B cell (primary cell): ENCODE data around the gene PEBP1. TPM values are rescaled to one million over a fixed set of nuclear protein-coding genes. Genes with fewer than 3 reads are reported as not detected.

Source experiments
- ATAC-seq: fragments of 200-7000 bp; cut with Tn5 transposase; one replicate; pipeline ENCODE4 v1.10.0; 2021; ENCODE audit warnings: low read depth, mild to moderate bottlenecking, moderate number of reproducible peaks, moderate library complexity
- CTCF ChIA-PET: fragments of 350-600 bp; sonication (Branson Sonifier 250); formaldehyde crosslinking; loops from one replicate; lab custom pipeline; 2021; ENCODE audit warnings: antibody characterized with exemption, inconsistent platforms; lab: Charles Lee
- POLR2A ChIA-PET: fragments of 350-600 bp; sonication (Branson Sonifier 250); formaldehyde crosslinking; loops from one replicate; lab custom pipeline; 2021; ENCODE audit warnings: antibody characterized with exemption; lab: Charles Lee
- DNase-seq: peaks from one replicate; pipeline ENCODE4 v3.0.0; 2013
- H2AFZ ChIP-seq: 2 replicates; pipeline ENCODE4 v1.6.1; 2012; ENCODE audit warnings: mild to moderate bottlenecking, low read depth, low read length; ENCODE audit not compliant: insufficient read depth, poor library complexity, severe bottlenecking
- H3K27ac ChIP-seq, 2 donors: 1 replicate in 1 of 2; 2 replicates in 1 of 2; pipeline ENCODE4 v1.5.1; 2012 to 2013; ENCODE audit warnings: low read length in 2 of 2, mild to moderate bottlenecking in 2 of 2, moderate library complexity in 1 of 2
- H3K27me3 ChIP-seq, 4 experiments: fragments of 200-600 bp in 1 of 4; sonication (generic) in 1 of 4; replicated peaks in 1 of 4; 1 replicate in 2 of 4; 2 replicates in 2 of 4; pipeline versions ENCODE4 v1.6.1 to v1.7.0; 2013 to 2016; ENCODE audit warnings: low read length in 3 of 4, mild to moderate bottlenecking in 2 of 4, mixed read lengths in 1 of 4, moderate library complexity in 1 of 4; ENCODE audit not compliant: insufficient read depth in 4 of 4, control insufficient read depth in 3 of 4; ENCODE audit errors: control extremely low read depth in 1 of 4
- H3K36me3 ChIP-seq, 2 experiments: replicated peaks in 1 of 2; 1 replicate in 1 of 2; 2 replicates in 1 of 2; pipeline versions ENCODE4 v1.6.1 to v1.7.1; 2013; ENCODE audit warnings: low read length in 1 of 2; ENCODE audit not compliant: insufficient read depth in 2 of 2, control insufficient read depth in 1 of 2; ENCODE audit errors: control extremely low read depth in 1 of 2, extremely low read depth in 1 of 2
- H3K4me1 ChIP-seq, 2 donors: fragments of 200-600 bp in 1 of 2; sonication (generic) in 1 of 2; 1 replicate in 1 of 2; 2 replicates in 1 of 2; pipeline versions ENCODE4 v1.5.1 to v1.6.1; 2013 to 2017; ENCODE audit warnings: low read length in 2 of 2; ENCODE audit not compliant: control insufficient read depth in 2 of 2, insufficient read depth in 2 of 2
- H3K4me2 ChIP-seq: replicated peaks from 2 replicates; pipeline ENCODE3; 2012; ENCODE audit warnings: mild to moderate bottlenecking, low read depth, low read length; ENCODE audit not compliant: poor library complexity, severe bottlenecking
- H3K4me3 ChIP-seq, 5 experiments: fragments of 200-600 bp in 1 of 5; sonication (generic) in 1 of 5; 1 replicate in 3 of 5; 2 replicates in 2 of 5; pipeline versions ENCODE4 v1.5.1 to v1.7.0; 2011 to 2016; ENCODE audit warnings: low read length in 4 of 5, mild to moderate bottlenecking in 4 of 5, low read depth in 2 of 5, control low read depth in 1 of 5, moderate library complexity in 1 of 5; ENCODE audit not compliant: insufficient read depth in 1 of 5; ENCODE audit errors: control extremely low read depth in 1 of 5, extremely low read depth in 1 of 5
- H3K79me2 ChIP-seq: fragments of 200-600 bp; sonication (generic); one replicate; pipeline ENCODE4 v1.6.0; 2016; ENCODE audit warnings: low read length; ENCODE audit not compliant: control insufficient read depth, insufficient read depth
- H3K9ac ChIP-seq: fragments of 200-600 bp; sonication (generic); 2 replicates; pipeline ENCODE4 v1.6.1; 2017; ENCODE audit warnings: mild to moderate bottlenecking, low read length, moderate library complexity
- H3K9me3 ChIP-seq, 3 donors: one replicate each; pipeline versions ENCODE4 v1.6.1 to v1.7.1; 2013; ENCODE audit warnings: low read length in 2 of 3; ENCODE audit not compliant: control insufficient read depth in 2 of 3, insufficient read depth in 1 of 3; ENCODE audit errors: control extremely low read depth in 1 of 3
- H4K20me1 ChIP-seq: 2 replicates; pipeline ENCODE4 v1.6.0; 2012; ENCODE audit warnings: mild to moderate bottlenecking, low read length; ENCODE audit not compliant: insufficient read depth, control insufficient read depth, poor library complexity, severe bottlenecking
- H3K27ac Mint-ChIP-seq: one replicate; pipeline ENCODE4 v1.8.0; 2021; ENCODE audit warnings: mixed read lengths
- H3K27me3 Mint-ChIP-seq: one replicate; pipeline ENCODE4 v1.8.0; 2021; ENCODE audit warnings: mixed read lengths
- H3K4me1 Mint-ChIP-seq: one replicate; pipeline ENCODE4 v1.8.0; 2021; ENCODE audit warnings: mixed read lengths
- H3K4me3 Mint-ChIP-seq: one replicate; pipeline ENCODE4 v1.8.0; 2021; ENCODE audit warnings: mixed read lengths
- H3K9me3 Mint-ChIP-seq: one replicate; pipeline ENCODE4 v1.8.0; 2022; ENCODE audit warnings: mixed read lengths; ENCODE audit not compliant: insufficient read depth
- EZH2 ChIP-seq: IDR thresholded peaks from 2 replicates; pipeline ENCODE4 v1.6.1; 2012; ENCODE audit warnings: borderline replicate concordance, low read depth, mild to moderate bottlenecking, moderate library complexity, low read length; ENCODE audit not compliant: insufficient read depth, poor library complexity, severe bottlenecking
- WGBS: methylation state at CpG from one replicate; pipeline ENCODE4 v1.1.5; 2013; ENCODE audit warnings: missing lambda C conversion rate; ENCODE audit not compliant: insufficient coverage; 5-methylcytosine and 5-hydroxymethylcytosine counted together
- intact Hi-C: fragments of 100-400 bp; cut with micrococcal nuclease; formaldehyde crosslinking; loops from one replicate; pipeline ENCODE4 v1.10.0; 2022
- polyA plus RNA-seq: library from polyadenylated mRNA; depleted of rRNA; stranded (reverse); fragments of >200 nt; gene quantifications from 2 replicates; pipeline ENCODE4 v1.2.3, GENCODE V29; 2012
- total RNA-seq, 2 donors: library from RNA; stranded (reverse); fragments of 120-200 nt in 1 of 2; gene quantifications; 1 replicate in 1 of 2; 2 replicates in 1 of 2; pipeline versions ENCODE4 v1.2.3 to v1.2.4, GENCODE V29; 2013 to 2022
- TF ChIP-seq, protein P1 (sequence below): fragments of 200-600 bp; IDR thresholded peaks from one replicate; pipeline ENCODE4 v1.8.0; 2022; ENCODE audit warnings: antibody characterized with exemption, mild to moderate bottlenecking

Gene PEBP1
- total and polyA plus RNA-seq, 2 donors (not counting 1 experiment from before 2014, with no cell fraction given), result 76.6 to 106 TPM

DNA sequence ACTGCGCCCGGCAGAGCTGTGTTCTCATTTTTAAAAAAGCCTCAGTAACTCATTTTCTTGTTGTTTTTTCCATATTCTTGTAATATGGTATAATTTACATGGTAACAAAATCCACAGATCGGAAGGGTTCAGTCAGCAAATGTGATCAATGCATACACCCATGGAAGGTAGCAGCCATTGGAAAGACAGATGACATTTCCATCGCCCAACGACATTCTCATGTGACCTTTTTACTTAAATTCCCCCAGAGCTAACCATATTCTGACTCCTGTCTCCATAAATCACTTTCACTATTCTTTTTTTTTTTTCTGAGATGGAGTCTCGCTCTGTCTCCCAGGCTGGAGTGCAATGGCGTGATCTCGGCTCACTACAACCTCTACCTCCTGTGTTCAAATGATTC lies 4.9 kb downstream of the PEBP1 start:
- Histone ChIP-seq H3K4me1 (peaks cover 6 to 12% of the 10 kb centered on the region in 2 donors), H3K4me2 (no peak overlapping the region), H3K36me3 (peaks cover 7 to 46% of the 10 kb centered on the region in 2 experiments), H2AFZ (no peak overlapping the region), H4K20me1 (no peaks in the 10 kb centered on the region), H3K9me3 (no peaks in the 10 kb centered on the region), H3K27ac (no peak overlapping the region), H3K79me2 (peaks cover 18% of the 10 kb centered on the region), H3K9ac (no peak overlapping the region), H3K4me3 (no peak overlapping the region), H3K27me3 (no peaks in the 10 kb centered on the region)
- ATAC-seq, result no peak
- 93% methylated on average over 3 of the region's 8 CpGs for WGBS
- no peak for DNase-seq
- TF ChIP-seq EZH2, result no peak
- TF ChIP-seq, protein P1, sequence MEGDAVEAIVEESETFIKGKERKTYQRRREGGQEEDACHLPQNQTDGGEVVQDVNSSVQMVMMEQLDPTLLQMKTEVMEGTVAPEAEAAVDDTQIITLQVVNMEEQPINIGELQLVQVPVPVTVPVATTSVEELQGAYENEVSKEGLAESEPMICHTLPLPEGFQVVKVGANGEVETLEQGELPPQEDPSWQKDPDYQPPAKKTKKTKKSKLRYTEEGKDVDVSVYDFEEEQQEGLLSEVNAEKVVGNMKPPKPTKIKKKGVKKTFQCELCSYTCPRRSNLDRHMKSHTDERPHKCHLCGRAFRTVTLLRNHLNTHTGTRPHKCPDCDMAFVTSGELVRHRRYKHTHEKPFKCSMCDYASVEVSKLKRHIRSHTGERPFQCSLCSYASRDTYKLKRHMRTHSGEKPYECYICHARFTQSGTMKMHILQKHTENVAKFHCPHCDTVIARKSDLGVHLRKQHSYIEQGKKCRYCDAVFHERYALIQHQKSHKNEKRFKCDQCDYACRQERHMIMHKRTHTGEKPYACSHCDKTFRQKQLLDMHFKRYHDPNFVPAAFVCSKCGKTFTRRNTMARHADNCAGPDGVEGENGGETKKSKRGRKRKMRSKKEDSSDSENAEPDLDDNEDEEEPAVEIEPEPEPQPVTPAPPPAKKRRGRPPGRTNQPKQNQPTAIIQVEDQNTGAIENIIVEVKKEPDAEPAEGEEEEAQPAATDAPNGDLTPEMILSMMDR, result no peak
- Mint-ChIP-seq H3K4me1 (peaks cover 24% of the 10 kb centered on the region), H3K9me3 (no peaks in the 10 kb centered on the region), H3K27me3 (no peaks in the 10 kb centered on the region), H3K4me3 (no peak overlapping the region), H3K27ac (no peak overlapping the region)
- POLR2A ChIA-PET, result no interaction called here
- CTCF ChIA-PET, result interaction anchor here (1.1 to 2.2 kb wide), 3 partner anchors 43 to 237 kb away, joined by 3 to 6 read pairs (median 5); no protein-coding TSS in a partner anchor
- intact Hi-C loops, result no loop called here

DNA sequence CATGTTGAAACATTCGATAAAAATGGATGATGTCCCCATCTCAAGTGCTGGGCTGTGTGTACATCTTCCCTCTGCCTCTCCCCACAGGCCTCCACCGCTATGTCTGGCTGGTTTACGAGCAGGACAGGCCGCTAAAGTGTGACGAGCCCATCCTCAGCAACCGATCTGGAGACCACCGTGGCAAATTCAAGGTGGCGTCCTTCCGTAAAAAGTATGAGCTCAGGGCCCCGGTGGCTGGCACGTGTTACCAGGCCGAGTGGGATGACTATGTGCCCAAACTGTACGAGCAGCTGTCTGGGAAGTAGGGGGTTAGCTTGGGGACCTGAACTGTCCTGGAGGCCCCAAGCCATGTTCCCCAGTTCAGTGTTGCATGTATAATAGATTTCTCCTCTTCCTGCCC lies 8.6 kb downstream of the PEBP1 start:
- Histone ChIP-seq H3K4me2 (no peak overlapping the region), H3K79me2 (peaks cover 3% of the 10 kb centered on the region), H3K4me3 (no peak overlapping the region), H3K9me3 (no peaks in the 10 kb centered on the region), H3K4me1 (no peaks in the 10 kb centered on the region), H3K27me3 (no peaks in the 10 kb centered on the region), H2AFZ (no peak overlapping the region), H4K20me1 (no peaks in the 10 kb centered on the region), H3K9ac (no peak overlapping the region), H3K36me3 (peaks cover 9 to 49% of the 10 kb centered on the region in 2 experiments), H3K27ac (no peak overlapping the region)
- CTCF ChIA-PET, result no interaction called here
- POLR2A ChIA-PET, result no interaction called here
- no peak for TF ChIP-seq EZH2
- TF ChIP-seq, protein P1, result no peak
- Mint-ChIP-seq H3K9me3 (no peaks in the 10 kb centered on the region), H3K4me3 (no peak overlapping the region), H3K27ac (no peak overlapping the region), H3K27me3 (no peaks in the 10 kb centered on the region), H3K4me1 (peaks cover 6% of the 10 kb centered on the region)
- no peak for DNase-seq
- intact Hi-C loops, result no loop called here
- no peak for ATAC-seq
- 97% methylated on average over 13 of the region's 13 CpGs for WGBS
